ENCODE data around the gene RPL18A.

Gene RPL18A

GRCh38 chr19:17859533-17860330 lies at the start of gene RPL18A:
RPL18A (plus strand) TSS chr19:17859910; CDS start chr19:17859957, 47 bp downstream.
- peak; percentile 97 to 100 (median 98) for DNase-seq (ENCODE audit: low read depth in 2 of 3, low spot score in 1 of 3)

GRCh38 chr19:17811103-17811502 lies 48.6 kb upstream of the RPL18A start:
- no peak for DNase-seq (ENCODE audit: low read depth in 2 of 3, low spot score in 1 of 3)

GRCh38 chr19:17811681-17812080 lies 48.0 kb upstream of the RPL18A start:
- DNase-seq (ENCODE audit: low read depth in 2 of 3, low spot score in 1 of 3), result no peak

- DNase-seq (ENCODE audit: low read depth in 2 of 3, low spot score in 1 of 3), result no peak
Observed at GRCh38 chr19:17812099-17812498, 47.6 kb upstream of the RPL18A start.

- no peak for DNase-seq (ENCODE audit: low read depth in 2 of 3, low spot score in 1 of 3)
Observed at GRCh38 chr19:17817668-17818363, 41.9 kb upstream of the RPL18A start.

GRCh38 chr19:17821190-17821589 lies 38.5 kb upstream of the RPL18A start, which contains the start of gene INSL3:
INSL3 (minus strand) TSS chr19:17821519; CDS start chr19:17821506, 13 bp downstream.
- no peak for DNase-seq (ENCODE audit: low read depth in 2 of 3, low spot score in 1 of 3)

GRCh38 chr19:17824339-17824738 lies 35.4 kb upstream of the RPL18A start:
- no peak for DNase-seq (ENCODE audit: low read depth in 2 of 3, low spot score in 1 of 3)

GRCh38 chr19:17826508-17827056 lies 33.1 kb upstream of the RPL18A start:
- DNase-seq (ENCODE audit: low read depth in 2 of 3, low spot score in 1 of 3), result no peak

GRCh38 chr19:17829855-17830566 lies 29.7 kb upstream of the RPL18A start:
- DNase-seq (ENCODE audit: low read depth in 2 of 3, low spot score in 1 of 3), result no peak

- peak; percentile 55 to 73 (median 60) for DNase-seq (ENCODE audit: low read depth in 2 of 3, low spot score in 1 of 3)
Observed at GRCh38 chr19:17830567-17831418, 28.9 kb upstream of the RPL18A start.

- no peak for DNase-seq (ENCODE audit: low read depth in 2 of 3, low spot score in 1 of 3)
Observed at GRCh38 chr19:17831419-17831888, 28.3 kb upstream of the RPL18A start.

GRCh38 chr19:17832443-17833208 lies 27.1 kb upstream of the RPL18A start:
- DNase-seq (ENCODE audit: low read depth in 2 of 3, low spot score in 1 of 3), result no peak

GRCh38 chr19:17834350-17835181 lies 25.1 kb upstream of the RPL18A start:
- no peak for DNase-seq (ENCODE audit: low read depth in 2 of 3, low spot score in 1 of 3)

GRCh38 chr19:17835182-17836006 lies 24.3 kb upstream of the RPL18A start:
- DNase-seq (ENCODE audit: low read depth in 2 of 3, low spot score in 1 of 3), result no peak

GRCh38 chr19:17836530-17836929 lies 23.2 kb upstream of the RPL18A start:
- DNase-seq (ENCODE audit: low read depth in 2 of 3, low spot score in 1 of 3), result no peak

- DNase-seq (ENCODE audit: low read depth in 2 of 3, low spot score in 1 of 3), result no peak
Observed at GRCh38 chr19:17837972-17838371, 21.7 kb upstream of the RPL18A start.

- DNase-seq (ENCODE audit: low read depth in 2 of 3, low spot score in 1 of 3), result no peak
Observed at GRCh38 chr19:17840019-17840418, 19.7 kb upstream of the RPL18A start.

GRCh38 chr19:17841371-17841809 lies 18.3 kb upstream of the RPL18A start:
- DNase-seq (ENCODE audit: low read depth in 2 of 3, low spot score in 1 of 3), result no peak
